Fibroblast of skin of right quadriceps (primary cell): ENCODE measurements around the gene RPIA.
"Not testable (repeated sequence)": the region's sequence is repeated elsewhere in the genome, so short reads cannot be mapped to it uniquely, and the experiment has no call there.

Source experiments
- DNase-seq: peaks from one replicate; pipeline ENCODE4 v3.0.0-alpha.2; 2013

RPIA gene

GRCh38 chr2:88736437-88736836 lies 45.0 kb downstream of the RPIA start:
- DNase-seq, result no peak

- peak; percentile 27 for DNase-seq
Measured at GRCh38 chr2:88737385-88737784, 45.9 kb downstream of the RPIA start.

- DNase-seq, result peak; percentile 61
Measured at GRCh38 chr2:88738271-88738670, 46.8 kb downstream of the RPIA start.

- DNase-seq, result peak; percentile 52
Measured at GRCh38 chr2:88739985-88740600, 48.6 kb downstream of the RPIA start.

DNA sequence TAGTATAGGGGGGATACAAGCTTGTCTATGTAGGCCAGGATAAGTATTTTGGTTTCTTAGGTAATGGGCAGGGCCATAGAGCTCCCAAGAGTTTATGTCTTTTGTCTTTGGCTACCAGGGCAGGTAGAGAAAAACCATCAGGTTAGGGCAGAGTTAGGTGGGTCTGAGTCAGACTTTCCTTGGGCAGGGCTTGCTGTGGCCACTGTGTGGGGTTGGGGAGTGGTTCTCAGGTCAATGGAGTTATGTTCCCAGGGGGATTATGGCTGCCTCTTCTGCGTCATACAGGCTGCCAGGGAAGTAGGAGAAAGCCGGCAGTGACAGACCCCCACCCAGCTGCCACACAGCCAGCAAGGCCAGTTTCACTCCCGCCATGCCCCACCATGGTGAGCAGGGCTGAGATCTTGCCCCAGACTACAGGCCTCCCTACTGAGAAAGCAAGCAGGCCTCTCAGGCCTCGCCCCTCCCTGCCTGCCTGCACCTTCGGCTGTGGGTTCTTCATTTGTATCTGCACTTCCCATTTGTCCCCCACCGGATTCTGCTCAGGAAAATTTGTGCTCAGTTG lies 55.5 kb downstream of the RPIA start:
- no peak for DNase-seq

DNA sequence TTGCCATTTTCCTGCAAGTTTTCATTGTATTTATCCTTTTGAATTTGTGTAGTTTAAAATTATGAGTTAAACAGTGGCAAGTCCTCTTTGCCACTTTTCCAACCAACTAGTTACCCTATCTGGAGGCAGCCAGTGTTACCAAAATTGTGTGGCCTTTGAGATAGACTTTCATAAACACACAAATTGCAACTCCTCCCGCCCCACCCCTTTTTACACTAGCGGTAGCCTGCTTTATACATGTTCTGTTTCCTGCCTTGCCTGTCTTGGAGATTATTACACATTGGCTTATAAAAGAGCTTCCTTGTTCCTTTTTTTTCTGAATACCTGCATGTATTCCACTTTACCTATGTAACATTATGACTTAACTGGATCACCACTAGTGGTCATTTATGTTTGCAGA lies 56.5 kb downstream of the RPIA start:
- no peak for DNase-seq

GRCh38 chr2:88751768-88752167 lies 60.3 kb downstream of the RPIA start:
- no peak for DNase-seq

GRCh38 chr2:88753833-88754584 lies 62.5 kb downstream of the RPIA start:
- no peak for DNase-seq

- DNase-seq, result no peak
Measured at GRCh38 chr2:88754585-88755320, 63.3 kb downstream of the RPIA start.

- no peak for DNase-seq
Measured at GRCh38 chr2:88755836-88756235, 64.4 kb downstream of the RPIA start.

GRCh38 chr2:88757025-88757424 lies 65.6 kb downstream of the RPIA start:
- DNase-seq, result no peak

DNA sequence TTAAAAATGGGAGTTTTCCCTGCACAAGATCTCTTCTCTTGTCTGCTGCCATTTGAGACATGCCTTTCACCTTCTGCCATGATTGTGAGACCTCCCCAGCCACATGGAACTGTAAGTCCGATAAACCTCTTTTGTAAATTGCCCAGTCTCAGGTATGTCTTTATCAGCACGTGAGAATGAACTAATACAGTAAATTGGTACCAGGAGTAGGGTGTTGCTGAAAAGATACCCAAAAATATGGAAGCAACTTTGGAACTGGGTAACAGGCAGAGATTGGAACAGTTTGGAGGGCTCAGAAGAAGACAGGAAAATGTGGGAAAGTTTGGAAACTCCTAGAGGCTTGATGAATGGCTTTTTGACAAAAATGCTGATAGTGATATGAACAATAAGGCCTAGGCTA lies 67.2 kb downstream of the RPIA start:
- not testable (repeated sequence) for DNase-seq

GRCh38 chr2:88760819-88761598 lies 69.5 kb downstream of the RPIA start:
- DNase-seq, result no peak

- DNase-seq, result no peak
Measured at GRCh38 chr2:88764141-88764849, 72.8 kb downstream of the RPIA start.

- DNase-seq, result no peak
Measured at GRCh38 chr2:88764850-88765153, 73.3 kb downstream of the RPIA start.

- DNase-seq, result peak; percentile 5
Measured at GRCh38 chr2:88765154-88765888, 73.8 kb downstream of the RPIA start.

- DNase-seq, result not testable (repeated sequence)
Measured at GRCh38 chr2:88765889-88766481, 74.5 kb downstream of the RPIA start.

- DNase-seq, result no peak
Measured at GRCh38 chr2:88770016-88770415, 78.5 kb downstream of the RPIA start.

GRCh38 chr2:88773233-88774028 lies 82.0 kb downstream of the RPIA start:
- not testable (repeated sequence) for DNase-seq

- not testable (repeated sequence) for DNase-seq
Measured at GRCh38 chr2:88789213-88789612, 97.7 kb downstream of the RPIA start.
